ENCODE results near the gene PHTF2. TPM values are rescaled to one million over a fixed set of nuclear protein-coding genes. Genes with fewer than 3 reads are reported as not detected.

PHTF2 gene
- total and polyA plus RNA-seq, 2 donors (not counting 3 experiments of a cell fraction or from before 2014, with no cell fraction given) = 13.3 to 21.4 TPM

DNA sequence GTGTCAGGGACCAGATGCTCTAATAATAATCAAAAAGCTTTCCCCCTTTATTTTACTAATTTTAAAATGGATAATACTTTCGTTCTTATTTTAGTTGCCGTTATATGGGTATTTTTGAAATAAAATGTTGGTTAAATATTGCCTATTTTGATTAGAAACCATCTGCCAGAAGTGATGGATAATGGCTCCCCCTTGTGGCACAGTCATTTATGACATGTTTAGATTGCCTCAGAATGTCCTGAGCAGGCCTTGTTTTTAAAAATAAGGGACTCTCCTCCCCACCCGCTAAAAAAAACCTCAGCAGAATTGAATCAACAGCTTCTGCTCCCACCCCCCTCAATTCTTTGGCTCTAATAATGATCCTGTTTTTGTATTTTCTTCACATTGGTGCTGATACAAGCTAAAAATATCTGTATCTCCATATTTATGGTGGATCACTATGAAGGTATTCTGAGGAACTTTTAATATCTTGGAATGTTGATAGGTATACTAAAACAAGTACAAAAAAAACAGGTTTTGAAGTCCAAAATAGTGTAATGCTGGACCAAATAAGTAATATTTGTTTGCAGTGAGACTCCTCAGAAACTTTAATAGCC, 39.2 kb upstream of the PHTF2 start:
- FAIRE-seq (no peak), DNase-seq (ENCODE audit: low read depth, low spot score) (peak; percentile 82)
- Histone ChIP-seq H3K36me3 (ENCODE audit: control insufficient read depth in 2 of 2, extremely low read depth in 1 of 2, insufficient read depth in 2 of 2, low read length in 2 of 2) (no peaks in the 10 kb centered on the region), H3K9me1 (replicated peaks; ENCODE audit: control insufficient read depth, extremely low read depth, insufficient read depth, low read length) (no peaks in the 10 kb centered on the region), H3K4me2 (ENCODE audit: insufficient read depth, low read length) (no peak overlapping the region), H3K79me2 (ENCODE audit: control insufficient read depth, insufficient read depth, low read length) (peaks cover 15% of the 10 kb centered on the region), H3K4me1 (ENCODE audit: control insufficient read depth, extremely low read depth, insufficient read depth, low read length) (no peaks in the 10 kb centered on the region), H3K27ac (ENCODE audit: insufficient read depth, low read depth, low read length) (no peak overlapping the region), H3K4me3 (replicated peaks in 1 of 3; ENCODE audit: insufficient read depth in 1 of 3, low read depth in 1 of 3, low read length in 3 of 3) (no peak overlapping the region), H3K27me3 (ENCODE audit: control insufficient read depth in 2 of 2, insufficient read depth in 2 of 2, low read length in 2 of 2) (no peaks in the 10 kb centered on the region), H4K20me1 (replicated peaks; ENCODE audit: control insufficient read depth, extremely low read depth, insufficient read depth, low read length) (no peaks in the 10 kb centered on the region), H2AFZ (ENCODE audit: low read depth, low read length) (no peak overlapping the region), H3K9ac (replicated peaks; ENCODE audit: extremely low read depth, insufficient read depth, low read length) (no peak overlapping the region), H3K9me3 (replicated peaks; ENCODE audit: control insufficient read depth, insufficient read depth, low read length) (no peaks in the 10 kb centered on the region)
- dilution Hi-C loops (cut with MboI; ENCODE audit: extremely low pct_ligation_motif_present, low sequenced_read_pairs) = no loop called here
- ChIA-PET POLR2A (no interaction called here), CTCF (interaction anchor here (0.7 to 3.7 kb wide), 12 partner anchors 12 to 428 kb away, joined by 3 to 43 read pairs (median 4); partner anchors contain the start of gene RSBN1L)
- no TSS peak for BruUV-seq (replicated peaks)
- TF ChIP-seq POLR2A (IDR thresholded peaks at IDR 0.05; ENCODE audit: low read depth, low read length) (no peak), EZH2 (IDR thresholded peaks at IDR 0.05; ENCODE audit: borderline replicate concordance, low read depth, low read length, severe bottlenecking) (no peak), FOS (IDR thresholded peaks at IDR 0.05; ENCODE audit: borderline replicate concordance, insufficient read depth, low read length) (no peak), GATA2 (IDR thresholded peaks at IDR 0.05; ENCODE audit: insufficient read depth, insufficient read length, low read depth, low read length) (no peak), MAX (IDR thresholded peaks at IDR 0.05; ENCODE audit: insufficient read depth, insufficient read length) (no peak)
- TF ChIP-seq, protein P1, sequence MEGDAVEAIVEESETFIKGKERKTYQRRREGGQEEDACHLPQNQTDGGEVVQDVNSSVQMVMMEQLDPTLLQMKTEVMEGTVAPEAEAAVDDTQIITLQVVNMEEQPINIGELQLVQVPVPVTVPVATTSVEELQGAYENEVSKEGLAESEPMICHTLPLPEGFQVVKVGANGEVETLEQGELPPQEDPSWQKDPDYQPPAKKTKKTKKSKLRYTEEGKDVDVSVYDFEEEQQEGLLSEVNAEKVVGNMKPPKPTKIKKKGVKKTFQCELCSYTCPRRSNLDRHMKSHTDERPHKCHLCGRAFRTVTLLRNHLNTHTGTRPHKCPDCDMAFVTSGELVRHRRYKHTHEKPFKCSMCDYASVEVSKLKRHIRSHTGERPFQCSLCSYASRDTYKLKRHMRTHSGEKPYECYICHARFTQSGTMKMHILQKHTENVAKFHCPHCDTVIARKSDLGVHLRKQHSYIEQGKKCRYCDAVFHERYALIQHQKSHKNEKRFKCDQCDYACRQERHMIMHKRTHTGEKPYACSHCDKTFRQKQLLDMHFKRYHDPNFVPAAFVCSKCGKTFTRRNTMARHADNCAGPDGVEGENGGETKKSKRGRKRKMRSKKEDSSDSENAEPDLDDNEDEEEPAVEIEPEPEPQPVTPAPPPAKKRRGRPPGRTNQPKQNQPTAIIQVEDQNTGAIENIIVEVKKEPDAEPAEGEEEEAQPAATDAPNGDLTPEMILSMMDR (IDR thresholded peaks at IDR 0.05; ENCODE audit: extremely low read depth in 1 of 2, insufficient read depth in 1 of 2, low read depth in 1 of 2, low read length in 2 of 2) = peak; percentile 55 to 66
- intact Hi-C loops (cut with micrococcal nuclease) = loop anchor here (1.0 to 2.0 kb wide), 5 partner anchors 63 to 321 kb away; partner anchors contain the start of gene RSBN1L
